Tongue (tissue), 2 donors: ENCODE data around the gene SUGP1. TPM values are rescaled to one million over a fixed set of nuclear protein-coding genes. Genes with fewer than 3 reads are reported as not detected.

Experiments used
- DNase-seq: peaks from one replicate; pipeline ENCODE4 v3.0.0-alpha.2; 2015
- total RNA-seq: library from RNA; depleted of rRNA; stranded (reverse); fragments of >200 nt; gene quantifications from one replicate; pipeline ENCODE4 v1.2.3, GENCODE V29; 2014

Gene SUGP1
- total RNA-seq, 1 donor from 2014 or later, result 16.5 TPM

- DNase-seq, result peak; percentile 69
Measured at GRCh38 chr19:19342086-19343015, 22.0 kb upstream of the SUGP1 start.

DNA sequence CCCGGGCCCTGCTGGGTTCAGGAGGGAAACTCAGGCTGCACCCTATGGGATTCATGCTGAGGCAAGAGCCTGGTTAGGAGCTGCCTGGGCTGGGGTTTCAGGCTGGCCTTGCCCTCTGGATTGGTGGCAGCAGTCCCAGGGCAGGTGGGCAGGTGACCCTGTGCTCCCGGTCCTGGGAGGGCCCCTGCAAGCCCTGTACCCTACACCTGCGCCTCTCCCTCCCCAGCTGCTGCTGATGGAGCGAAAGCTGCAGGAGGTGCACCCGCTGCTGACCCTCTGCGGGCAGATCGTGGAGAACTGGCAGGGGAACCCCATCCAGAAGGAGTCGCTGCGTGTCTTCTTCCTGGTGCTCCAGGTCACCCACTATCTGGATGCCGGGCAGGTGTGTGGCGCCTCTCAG lies 20.7 kb upstream of the SUGP1 start:
- DNase-seq, result no peak

- DNase-seq, result no peak
Measured at GRCh38 chr19:19338082-19338481, 17.8 kb upstream of the SUGP1 start.

- no peak for DNase-seq
Measured at GRCh38 chr19:19337120-19337519, 16.8 kb upstream of the SUGP1 start.

GRCh38 chr19:19336597-19336996 lies 16.3 kb upstream of the SUGP1 start:
- DNase-seq, result no peak

GRCh38 chr19:19335408-19336158 lies 15.3 kb upstream of the SUGP1 start:
- peak; percentile 24 for DNase-seq

GRCh38 chr19:19334989-19335344 lies 14.7 kb upstream of the SUGP1 start:
- no peak for DNase-seq

GRCh38 chr19:19334063-19334988 lies 14.0 kb upstream of the SUGP1 start:
- DNase-seq, result peak; percentile 54

- no peak for DNase-seq
Measured at GRCh38 chr19:19329126-19329525, 8.8 kb upstream of the SUGP1 start.

DNA sequence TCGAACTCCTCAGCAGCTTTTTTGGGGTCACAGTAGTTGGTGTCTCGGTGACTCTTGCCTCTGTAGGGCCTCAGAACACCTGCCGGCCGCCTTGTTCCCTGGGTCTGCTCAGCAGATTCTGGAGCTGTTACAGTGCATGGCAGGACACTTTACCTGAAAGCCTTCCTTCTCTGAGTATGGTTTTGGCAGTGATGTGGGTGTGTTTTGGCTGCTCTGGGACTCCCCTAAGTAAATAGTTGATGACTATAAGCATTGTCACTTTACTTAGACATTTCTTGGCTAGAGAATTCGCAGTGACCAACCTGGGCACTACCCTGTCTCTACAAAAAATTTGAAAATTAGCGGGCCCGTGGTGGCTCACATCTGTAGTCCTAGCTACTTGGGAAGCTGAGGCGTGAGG lies 7.4 kb upstream of the SUGP1 start:
- DNase-seq, result no peak

DNA sequence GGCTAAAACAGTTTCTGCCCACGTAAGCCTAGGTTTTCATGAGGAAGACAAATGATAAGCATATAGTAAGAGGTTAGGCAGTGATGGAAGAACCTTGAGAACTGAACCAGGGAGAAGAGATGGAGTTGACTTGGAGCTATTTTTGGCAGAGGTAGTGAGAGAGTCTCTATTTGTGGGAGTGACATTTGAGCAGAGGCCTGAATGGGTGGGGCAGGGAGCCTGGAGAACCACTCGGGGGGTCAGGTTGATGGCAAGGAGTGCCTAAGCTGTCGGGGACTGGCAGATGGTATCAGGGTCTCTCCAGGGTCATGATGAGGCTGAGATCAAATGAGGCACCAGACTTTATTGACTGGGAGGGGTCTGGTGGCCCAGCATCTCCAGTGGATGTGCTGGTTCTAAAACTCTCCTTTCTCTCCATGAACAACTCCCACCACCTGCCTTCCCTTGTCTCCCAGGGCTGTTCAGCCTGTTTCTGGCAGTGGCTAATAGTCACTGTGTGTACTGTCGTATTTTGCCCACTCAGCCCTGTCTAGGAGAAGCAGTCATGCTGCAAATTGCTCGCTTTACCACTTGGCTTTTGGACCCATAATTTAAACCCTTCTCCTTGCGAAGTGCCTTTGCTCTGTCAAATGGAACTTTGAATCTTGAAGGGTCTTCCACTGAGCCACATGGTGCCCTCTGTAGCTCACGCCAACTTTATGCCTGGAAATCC lies 3.9 kb upstream of the SUGP1 start:
- peak; percentile 68 for DNase-seq

- DNase-seq, result peak; percentile 29
Measured at GRCh38 chr19:19321141-19321577, 850 bp upstream of the SUGP1 start.

GRCh38 chr19:19319732-19320360 lies 463 bp downstream of the SUGP1 start:
- DNase-seq, result no peak

- no peak for DNase-seq
Measured at GRCh38 chr19:19316082-19316481, 4.2 kb downstream of the SUGP1 start.

- no peak for DNase-seq
Measured at GRCh38 chr19:19315444-19315843, 4.9 kb downstream of the SUGP1 start.

DNA sequence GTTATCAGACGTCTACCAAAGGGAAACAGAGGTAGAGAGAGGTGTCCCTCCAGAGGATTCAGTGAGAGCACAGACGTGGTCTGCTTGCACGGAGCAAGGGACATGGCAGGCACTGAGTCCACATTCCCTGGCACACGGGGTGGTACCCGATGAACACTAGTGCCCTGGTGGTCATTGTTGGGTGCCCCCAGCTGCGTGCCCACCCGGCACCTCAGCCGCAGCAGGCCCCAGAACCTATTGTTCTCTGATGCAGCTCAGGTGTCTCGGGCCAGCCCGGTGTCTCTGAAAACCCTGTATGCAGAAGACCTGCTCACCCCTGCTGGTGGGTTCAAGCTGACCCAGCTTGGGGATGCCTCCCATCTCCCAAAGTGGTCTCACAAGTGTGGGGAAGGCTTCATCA lies 11.9 kb downstream of the SUGP1 start:
- DNase-seq, result no peak

- no peak for DNase-seq
Measured at GRCh38 chr19:19306191-19306590, 14.1 kb downstream of the SUGP1 start.

- DNase-seq, result no peak
Measured at GRCh38 chr19:19305696-19306095, 14.6 kb downstream of the SUGP1 start.

DNA sequence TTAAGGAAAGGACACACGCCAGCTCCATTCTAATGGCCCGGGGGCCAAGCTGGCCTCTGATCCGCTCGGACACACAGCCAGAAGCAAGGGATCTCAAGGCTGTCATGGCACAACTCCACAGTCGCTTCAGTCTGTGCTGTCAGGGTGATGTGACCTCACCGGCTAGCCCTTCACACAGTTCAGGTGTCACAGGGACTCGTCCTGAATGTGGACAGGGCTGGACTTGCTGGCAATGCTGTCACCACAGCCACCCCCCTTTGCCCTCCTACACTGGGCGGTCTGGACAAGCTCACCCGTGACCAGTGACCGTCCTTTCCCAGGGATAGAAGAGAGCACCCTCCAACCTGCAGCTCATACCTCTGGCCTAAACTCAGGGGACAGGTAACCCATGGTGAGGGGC lies 15.2 kb downstream of the SUGP1 start:
- DNase-seq, result no peak

DNA sequence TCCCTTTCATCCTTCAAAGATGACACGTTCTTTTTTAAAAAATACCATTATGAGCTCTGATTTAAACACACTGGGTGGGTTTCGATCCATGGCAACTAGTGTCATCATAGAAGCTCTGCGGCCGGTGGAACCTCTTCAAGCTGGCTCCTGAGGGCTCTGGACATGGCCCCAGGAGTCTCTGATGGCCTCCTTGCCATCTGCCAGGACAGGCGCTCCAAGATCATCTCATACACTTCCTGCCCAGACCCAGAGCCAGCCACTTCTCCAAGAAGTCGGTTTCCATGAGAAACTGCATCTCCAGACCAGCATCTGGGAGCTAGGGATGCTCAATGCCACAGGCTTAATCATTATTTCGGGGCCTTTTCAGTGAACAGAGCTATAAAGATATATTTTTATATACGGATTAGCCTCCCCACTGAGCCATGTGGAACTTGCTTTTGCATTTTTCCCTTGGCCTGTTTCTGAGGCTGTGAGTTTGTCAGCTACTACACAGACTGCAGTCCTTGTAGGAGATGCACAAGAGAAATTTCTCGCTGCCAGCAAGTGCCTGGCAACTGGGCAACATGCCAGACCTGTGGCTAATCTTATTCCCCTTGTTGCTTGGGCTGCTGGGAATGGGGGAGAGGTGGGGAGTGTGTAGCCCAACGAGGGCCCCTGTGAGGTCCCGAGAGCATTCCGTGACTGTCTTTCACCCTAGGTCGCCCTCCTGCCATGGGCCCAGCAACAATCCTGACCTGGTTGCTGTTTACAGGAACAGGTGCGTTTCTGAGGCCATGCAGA lies 15.9 kb downstream of the SUGP1 start:
- peak; percentile 32 for DNase-seq
